Measurements from ENCODE around the gene NETO1.

GRCh38 chr18:72772916-72773315 lies 94.9 kb downstream of the NETO1 start:
- TF ChIP-seq CTCF (IDR thresholded peaks at IDR 0.05; ENCODE audit: low read depth, low read length) = no peak
- no peak for TF ChIP-seq EZH2phosphoT487 (IDR thresholded peaks at IDR 0.05; ENCODE audit: low read depth)

All from OCI-LY3 (cell line).